ENCODE data around the gene ADNP2.

Gene ADNP2

GRCh38 chr18:80187956-80188642 lies 79.0 kb downstream of the ADNP2 start:
- Histone ChIP-seq H3K4me1 (ENCODE audit: control insufficient read depth in 1 of 2, insufficient read depth in 1 of 2, low read depth in 1 of 2, low read length in 1 of 2) (no peaks in the 10 kb centered on the region), H3K4me3 (ENCODE audit: low read depth in 1 of 2, low read length in 1 of 2) (no peak overlapping the region), H3K9me3 (no peaks in the 10 kb centered on the region), H3K27ac (no peak overlapping the region), H3K27me3 (no peaks in the 10 kb centered on the region), H3K36me3 (no peaks in the 10 kb centered on the region)
- no peak for TF ChIP-seq CTCF (IDR thresholded peaks at IDR 0.05)

GRCh38 chr18:80188643-80189530 lies 79.8 kb downstream of the ADNP2 start:
- no peak for TF ChIP-seq CTCF (IDR thresholded peaks at IDR 0.05)
- Histone ChIP-seq H3K36me3 (no peaks in the 10 kb centered on the region), H3K27me3 (no peaks in the 10 kb centered on the region), H3K27ac (no peak overlapping the region), H3K9me3 (no peaks in the 10 kb centered on the region), H3K4me1 (ENCODE audit: control insufficient read depth in 1 of 2, insufficient read depth in 1 of 2, low read depth in 1 of 2, low read length in 1 of 2) (no peaks in the 10 kb centered on the region), H3K4me3 (ENCODE audit: low read depth in 1 of 2, low read length in 1 of 2) (no peak overlapping the region)

GRCh38 chr18:80189531-80189865 lies 80.4 kb downstream of the ADNP2 start:
- TF ChIP-seq CTCF (IDR thresholded peaks at IDR 0.05): no peak

More at GRCh38 chr18:80189531-80189865, 80.4 kb downstream of the ADNP2 start:
- no peak overlapping the region for H3K4me3 ChIP-seq (ENCODE audit: low read depth in 1 of 2, low read length in 1 of 2)
- no peaks in the 10 kb centered on the region for H3K4me1 ChIP-seq (ENCODE audit: control insufficient read depth in 1 of 2, insufficient read depth in 1 of 2, low read depth in 1 of 2, low read length in 1 of 2)
- H3K27me3 ChIP-seq: no peaks in the 10 kb centered on the region
- no peaks in the 10 kb centered on the region for H3K36me3 ChIP-seq
- H3K9me3 ChIP-seq: no peaks in the 10 kb centered on the region
- no peak overlapping the region for H3K27ac ChIP-seq
